ENCODE data around the gene CLCN7.

DNA sequence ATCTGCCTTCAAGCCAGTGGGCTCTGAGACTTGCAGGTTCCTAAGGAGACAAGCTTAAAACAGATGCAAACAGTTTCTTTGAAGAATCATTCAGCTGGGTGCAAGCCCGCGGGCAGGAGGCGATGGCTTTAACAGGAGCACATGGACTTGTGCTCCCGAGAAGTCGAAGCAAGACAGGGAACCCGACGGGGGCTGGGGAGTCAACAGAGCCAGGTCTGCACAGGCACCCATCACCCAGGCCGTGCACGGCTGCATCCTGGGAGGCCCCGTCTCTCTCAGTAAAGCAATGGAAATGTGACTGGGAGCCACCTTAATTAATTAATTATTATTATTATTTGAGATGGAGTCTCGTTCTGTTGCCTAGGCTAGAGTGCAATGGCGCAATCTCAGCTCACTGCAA, 14.2 kb upstream of the CLCN7 start:
- no peak for TF ChIP-seq POLR2A (IDR thresholded peaks at IDR 0.05)
- TF ChIP-seq, protein P1, sequence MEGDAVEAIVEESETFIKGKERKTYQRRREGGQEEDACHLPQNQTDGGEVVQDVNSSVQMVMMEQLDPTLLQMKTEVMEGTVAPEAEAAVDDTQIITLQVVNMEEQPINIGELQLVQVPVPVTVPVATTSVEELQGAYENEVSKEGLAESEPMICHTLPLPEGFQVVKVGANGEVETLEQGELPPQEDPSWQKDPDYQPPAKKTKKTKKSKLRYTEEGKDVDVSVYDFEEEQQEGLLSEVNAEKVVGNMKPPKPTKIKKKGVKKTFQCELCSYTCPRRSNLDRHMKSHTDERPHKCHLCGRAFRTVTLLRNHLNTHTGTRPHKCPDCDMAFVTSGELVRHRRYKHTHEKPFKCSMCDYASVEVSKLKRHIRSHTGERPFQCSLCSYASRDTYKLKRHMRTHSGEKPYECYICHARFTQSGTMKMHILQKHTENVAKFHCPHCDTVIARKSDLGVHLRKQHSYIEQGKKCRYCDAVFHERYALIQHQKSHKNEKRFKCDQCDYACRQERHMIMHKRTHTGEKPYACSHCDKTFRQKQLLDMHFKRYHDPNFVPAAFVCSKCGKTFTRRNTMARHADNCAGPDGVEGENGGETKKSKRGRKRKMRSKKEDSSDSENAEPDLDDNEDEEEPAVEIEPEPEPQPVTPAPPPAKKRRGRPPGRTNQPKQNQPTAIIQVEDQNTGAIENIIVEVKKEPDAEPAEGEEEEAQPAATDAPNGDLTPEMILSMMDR (IDR thresholded peaks at IDR 0.05): no peak

Data from heart left ventricle (tissue), 13 donors.